CD4-positive, alpha-beta T cell (primary cell): ENCODE measurements around the gene OR2AJ1. TPM values are rescaled to one million over a fixed set of nuclear protein-coding genes. Genes with fewer than 3 reads are reported as not detected.
A peak's percentile ranks its signal among the peaks of the same experiment; 100 is the strongest.

Source experiments
- ATAC-seq: fragments of 200-7000 bp; cut with Tn5 transposase; one replicate; pipeline ENCODE4 v1.10.0; 2022; ENCODE audit warnings: mild to moderate bottlenecking; ENCODE audit not compliant: poor library complexity
- CTCF ChIA-PET: fragments of 350-600 bp; sonication (Branson Sonifier 250); formaldehyde crosslinking; loops from one replicate; lab custom pipeline; 2021; ENCODE audit warnings: antibody characterized with exemption, inconsistent platforms; lab: Charles Lee
- POLR2A ChIA-PET: fragments of 350-600 bp; sonication (Branson Sonifier 250); formaldehyde crosslinking; loops from one replicate; lab custom pipeline; 2021; ENCODE audit warnings: antibody characterized with exemption, inconsistent platforms; lab: Charles Lee
- DNase-seq, 14 experiments: peaks; one replicate each; pipeline ENCODE4 v3.0.0-alpha.2; 2013 to 2020; ENCODE audit warnings: mixed read lengths in 2 of 14
- H3K27ac ChIP-seq, 2 donors: one replicate each; pipeline versions ENCODE4 v1.5.1 to v1.7.0; 2013; ENCODE audit warnings: low read length in 2 of 2, low read depth in 1 of 2, mild to moderate bottlenecking in 1 of 2
- H3K27me3 ChIP-seq, 2 experiments: 1 replicate in 1 of 2; 2 replicates in 1 of 2; pipeline versions ENCODE4 v1.6.1 to v1.7.0; 2013; ENCODE audit warnings: low read length in 2 of 2, control low read depth in 1 of 2, mild to moderate bottlenecking in 1 of 2, moderate library complexity in 1 of 2; ENCODE audit not compliant: insufficient read depth in 2 of 2, control insufficient read depth in 1 of 2
- H3K36me3 ChIP-seq: one replicate; pipeline ENCODE4 v1.6.1; 2013; ENCODE audit warnings: low read length, control low read depth; ENCODE audit not compliant: insufficient read depth
- H3K4me1 ChIP-seq: one replicate; pipeline ENCODE4 v1.6.1; 2013; ENCODE audit warnings: low read length, control low read depth; ENCODE audit not compliant: insufficient read depth
- H3K4me3 ChIP-seq: one replicate; pipeline ENCODE4 v1.5.1; 2013; ENCODE audit warnings: mild to moderate bottlenecking, low read length, moderate library complexity
- H3K9me3 ChIP-seq, 2 experiments: 1 replicate in 1 of 2; 2 replicates in 1 of 2; pipeline versions ENCODE4 v1.6.1 to v1.7.0; 2013; ENCODE audit warnings: low read length in 2 of 2, mild to moderate bottlenecking in 2 of 2, control low read depth in 1 of 2, moderate library complexity in 1 of 2; ENCODE audit not compliant: control insufficient read depth in 1 of 2, insufficient read depth in 1 of 2
- H3K27ac Mint-ChIP-seq: one replicate; pipeline ENCODE4 v1.8.0; 2020; ENCODE audit warnings: mixed read lengths
- H3K27me3 Mint-ChIP-seq: one replicate; pipeline ENCODE4 v1.8.0; 2021; ENCODE audit warnings: mixed read lengths
- H3K36me3 Mint-ChIP-seq: one replicate; pipeline ENCODE4 v1.8.0; 2021; ENCODE audit warnings: low read depth, mixed read lengths
- H3K4me1 Mint-ChIP-seq: one replicate; pipeline ENCODE4 v1.8.0; 2021; ENCODE audit warnings: low read depth, mixed read lengths
- H3K4me3 Mint-ChIP-seq: one replicate; pipeline ENCODE4 v1.8.0; 2020; ENCODE audit warnings: mild to moderate bottlenecking, mixed read lengths
- H3K9me3 Mint-ChIP-seq: one replicate; pipeline ENCODE4 v1.8.0; 2020; ENCODE audit warnings: mixed read lengths
- CTCF ChIP-seq: fragments of 200-600 bp; IDR thresholded peaks from one replicate; pipeline ENCODE4 v1.8.0; 2022; ENCODE audit warnings: antibody characterized with exemption, mild to moderate bottlenecking
- intact Hi-C, 2 experiments: fragments of 100-400 bp; cut with DNase I in 1 of 2; cut with micrococcal nuclease in 1 of 2; formaldehyde crosslinking; loops; one replicate each; pipeline versions ENCODE4 v1.15.1 to v1.9.0; 2023 to 2025; cut with DNase I, micrococcal nuclease
- total RNA-seq, 174 experiments: library from RNA in 2 of 174; stranded (reverse) in 2 of 174; gene quantifications; one replicate each; pipeline ENCODE4 v1.2.3 and lab custom pipeline; 2021 to 2026

OR2AJ1 gene
- total RNA-seq, 2 experiments from 2014 or later = not detected

DNA sequence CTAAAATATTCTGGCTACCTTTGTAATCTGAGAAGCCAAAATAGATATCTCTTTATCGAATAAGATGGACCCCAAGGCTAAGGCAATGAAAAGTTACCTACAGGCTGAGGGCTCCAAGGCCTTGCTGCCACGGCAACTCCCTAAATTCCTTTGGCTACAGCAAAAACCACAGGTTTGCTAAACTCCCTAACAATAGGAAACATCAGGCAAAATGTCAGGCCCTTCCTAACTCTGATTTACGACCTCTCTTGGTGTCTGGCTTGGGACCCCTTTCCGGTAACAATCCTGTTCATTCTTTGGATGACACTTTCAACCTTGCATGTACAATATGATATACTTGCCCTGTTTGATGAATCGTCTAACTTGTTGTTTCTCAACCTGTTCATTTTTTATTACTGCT, 15.9 kb upstream of the OR2AJ1 start:
- no peaks in the 10 kb centered on the region for H3K27me3 Mint-ChIP-seq
- ChIA-PET POLR2A (no interaction called here), CTCF (no interaction called here)
- Histone ChIP-seq H3K4me1 (no peaks in the 10 kb centered on the region), H3K36me3 (no peaks in the 10 kb centered on the region), H3K9me3 (peaks cover 0 to 6% of the 10 kb centered on the region in 2 experiments), H3K27ac (no peak overlapping the region), H3K27me3 (no peaks in the 10 kb centered on the region), H3K4me3 (no peak overlapping the region)
- intact Hi-C loops = no loop called here
- H3K27ac Mint-ChIP-seq = no peak overlapping the region
- no peaks in the 10 kb centered on the region for H3K9me3 Mint-ChIP-seq
- ATAC-seq (no peak), DNase-seq (no peak)
- peaks cover 18% of the 10 kb centered on the region for H3K4me1 Mint-ChIP-seq
- peak overlapping the region; percentile 48 for H3K4me3 Mint-ChIP-seq
- TF ChIP-seq CTCF = no peak
- peaks cover 7% of the 10 kb centered on the region for H3K36me3 Mint-ChIP-seq

- no peak for DNase-seq
- no peak overlapping the region for H3K4me3 ChIP-seq
- ATAC-seq = no peak
- Mint-ChIP-seq H3K27me3 (peaks cover 18% of the 10 kb centered on the region), H3K27ac (no peak overlapping the region), H3K4me3 (no peak overlapping the region), H3K9me3 (no peaks in the 10 kb centered on the region), H3K4me1 (no peaks in the 10 kb centered on the region), H3K36me3 (no peaks in the 10 kb centered on the region)
- H3K27ac ChIP-seq = no peak overlapping the region
- no peaks in the 10 kb centered on the region for H3K27me3 ChIP-seq
- intact Hi-C loops = no loop called here
- no peak for TF ChIP-seq CTCF
- H3K36me3 ChIP-seq = no peaks in the 10 kb centered on the region
- H3K4me1 ChIP-seq = no peaks in the 10 kb centered on the region
- POLR2A ChIA-PET = no interaction called here
- H3K9me3 ChIP-seq = no peaks in the 10 kb centered on the region
- CTCF ChIA-PET = no interaction called here
Measured at GRCh38 chr1:247913786-247914185, 10.9 kb upstream of the OR2AJ1 start.

- Histone ChIP-seq H3K27me3 (no peaks in the 10 kb centered on the region), H3K9me3 (no peaks in the 10 kb centered on the region), H3K4me3 (no peak overlapping the region), H3K27ac (no peak overlapping the region), H3K4me1 (no peaks in the 10 kb centered on the region), H3K36me3 (no peaks in the 10 kb centered on the region)
- POLR2A ChIA-PET = no interaction called here
- Mint-ChIP-seq H3K27ac (no peak overlapping the region), H3K4me1 (no peaks in the 10 kb centered on the region), H3K27me3 (peaks cover 18% of the 10 kb centered on the region), H3K4me3 (no peak overlapping the region), H3K36me3 (no peaks in the 10 kb centered on the region), H3K9me3 (no peaks in the 10 kb centered on the region)
- TF ChIP-seq CTCF = no peak
- DNase-seq = no peak
- intact Hi-C loops = no loop called here
- CTCF ChIA-PET = no interaction called here
- ATAC-seq = no peak
Measured at GRCh38 chr1:247914941-247915662, 9.6 kb upstream of the OR2AJ1 start.
